GM19468 (cell line): ENCODE measurements around the gene KLHDC4.
A peak's percentile ranks its signal among the peaks of the same experiment; 100 is the strongest.

Experiments used
- ATAC-seq: cut with Tn5 transposase; IDR thresholded peaks from one replicate; pipeline ENCODE4 v1.9.1; 2021; ENCODE audit warnings: mild to moderate bottlenecking, moderate library complexity, moderate number of reproducible peaks; ENCODE audit not compliant: unreplicated experiment; ENCODE audit errors: extremely low read depth

The KLHDC4 gene

DNA sequence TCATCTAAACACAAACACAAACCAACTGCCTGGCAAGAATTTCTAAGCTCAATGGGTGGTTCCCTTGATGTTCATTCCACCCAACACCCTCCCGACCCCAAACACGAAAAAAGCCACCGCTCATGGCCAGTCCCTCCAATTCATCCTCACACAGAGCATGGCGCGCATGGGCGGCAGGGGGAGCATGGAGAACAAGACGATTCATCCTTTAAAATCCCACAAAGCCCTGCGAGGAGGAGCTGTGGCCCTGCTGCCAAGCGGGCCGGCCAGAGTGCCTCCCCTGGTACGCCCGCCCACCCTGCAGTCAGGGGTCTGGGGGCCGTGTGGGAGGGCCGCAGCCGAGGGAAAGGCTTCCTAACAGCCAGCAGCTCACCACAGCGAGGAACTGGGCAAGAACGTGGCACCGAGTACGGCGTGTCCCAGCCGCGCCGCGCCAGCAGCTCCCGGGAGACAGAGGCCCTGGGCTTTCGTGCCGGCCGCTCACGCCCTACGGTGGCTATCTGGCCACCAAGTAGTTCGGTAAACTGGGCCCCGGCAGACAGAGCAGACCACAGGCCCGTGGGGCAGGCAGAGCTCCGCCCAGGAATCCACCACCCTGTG, 60.9 kb downstream of the KLHDC4 start:
- ATAC-seq = no peak

DNA sequence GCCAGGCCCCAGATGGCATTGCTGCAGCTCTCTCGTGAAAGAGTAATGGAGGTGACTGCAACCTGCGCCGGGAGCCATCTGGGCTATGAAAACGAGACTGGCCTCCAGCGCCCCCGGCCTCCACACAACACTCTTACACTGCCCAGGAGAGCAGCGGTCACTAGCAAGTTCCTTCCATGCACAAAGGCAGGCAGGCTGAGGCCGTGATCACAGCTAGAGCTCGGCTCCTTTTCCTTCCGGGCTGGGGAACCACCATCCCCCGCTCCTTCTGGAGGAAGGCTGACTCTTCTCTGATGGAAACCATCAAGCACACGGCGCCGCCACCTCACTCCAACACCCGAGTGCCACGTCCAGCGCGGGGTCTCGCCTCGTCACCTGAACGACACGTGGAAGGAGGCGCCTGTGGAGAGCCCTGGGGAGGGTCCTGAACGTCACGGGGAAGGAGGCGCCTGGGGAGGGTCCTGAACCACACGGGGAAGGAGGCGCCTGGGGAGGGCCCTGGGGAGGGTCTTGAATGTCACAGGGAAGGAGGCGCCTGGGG, 61.9 kb downstream of the KLHDC4 start:
- no peak for ATAC-seq

DNA sequence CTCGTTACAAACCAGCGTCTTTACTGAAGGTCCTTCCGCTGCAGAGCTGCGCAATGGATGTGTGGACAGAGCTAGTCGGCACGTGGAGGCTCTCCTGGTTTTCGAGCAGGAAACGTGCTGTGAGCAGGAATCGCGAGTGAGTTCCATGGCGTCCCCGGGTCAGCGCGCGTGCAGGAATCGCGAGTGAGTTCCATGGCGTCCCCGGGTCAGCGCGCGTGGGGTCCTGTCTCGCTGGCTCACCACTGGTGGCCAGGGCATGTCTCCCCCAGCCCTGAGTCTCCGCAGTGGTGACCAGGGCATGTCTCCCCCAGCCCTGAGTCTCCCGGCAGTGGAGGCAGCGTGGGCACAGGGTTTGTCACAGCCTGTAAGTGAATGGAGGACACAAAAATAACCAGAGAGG, 62.7 kb downstream of the KLHDC4 start:
- no peak for ATAC-seq

DNA sequence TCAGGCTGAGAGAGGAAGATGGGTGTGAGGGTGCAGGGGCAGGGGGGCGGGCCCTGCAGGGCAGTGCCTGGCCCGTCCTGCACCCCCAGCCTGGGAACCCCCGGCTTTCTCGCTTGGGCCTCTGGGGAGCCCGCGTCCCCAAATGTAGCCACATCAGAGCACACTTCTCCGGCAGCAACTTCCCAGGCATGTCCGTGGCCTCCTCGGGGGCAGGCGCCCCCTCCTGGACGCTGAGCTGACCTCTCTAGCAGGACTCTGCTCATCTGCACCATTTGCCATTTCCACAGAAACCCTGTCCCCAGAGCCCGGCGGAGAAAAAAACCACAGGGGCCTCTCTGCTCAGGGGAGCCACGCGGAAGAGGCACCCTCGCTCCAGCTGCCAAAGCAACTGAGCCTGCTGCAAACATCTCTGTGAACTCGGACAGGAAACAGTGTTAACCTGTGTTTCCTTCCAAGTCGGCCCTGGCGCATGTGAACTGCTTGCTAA, 63.4 kb downstream of the KLHDC4 start:
- peak; percentile 40 for ATAC-seq

DNA sequence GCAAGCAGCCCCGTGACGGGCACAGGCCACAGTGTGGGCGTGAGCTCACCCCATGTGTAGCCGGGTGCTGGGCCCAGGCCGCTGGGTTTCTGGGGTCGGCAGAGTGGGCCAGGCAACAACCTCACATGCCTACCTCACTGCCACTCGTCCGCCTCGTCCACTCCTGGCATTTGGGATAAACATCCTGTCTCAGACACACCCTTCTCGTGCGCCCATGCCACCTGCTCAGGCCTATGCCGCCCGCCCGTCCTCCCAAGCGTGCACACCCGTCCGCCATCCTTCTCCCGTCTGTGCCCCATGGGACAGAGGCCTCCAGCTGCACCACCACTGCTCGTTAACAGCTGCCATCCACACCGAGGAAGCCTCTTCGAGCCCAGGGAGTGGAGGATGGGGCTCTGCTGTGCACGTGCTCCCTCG, 64.3 kb downstream of the KLHDC4 start:
- no peak for ATAC-seq

DNA sequence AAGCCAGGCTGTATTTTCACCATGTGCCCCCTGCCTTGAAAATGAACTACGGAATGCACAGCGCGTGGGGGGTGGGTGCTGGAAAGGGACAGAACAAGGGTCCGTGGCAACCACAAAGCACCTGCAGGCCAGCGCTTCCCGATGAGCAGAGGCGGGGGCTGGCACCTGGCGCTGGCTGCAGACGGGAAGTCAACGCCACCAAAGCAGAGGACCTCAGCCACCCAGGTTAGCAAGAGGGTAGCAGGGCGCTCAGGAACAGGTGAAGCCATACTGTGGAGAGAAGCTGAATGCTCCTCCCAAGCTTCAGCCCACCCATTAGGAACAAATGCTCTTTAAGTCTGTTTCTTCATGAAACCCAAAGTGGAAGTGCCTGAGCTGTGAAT, 64.7 kb downstream of the KLHDC4 start:
- ATAC-seq = no peak

DNA sequence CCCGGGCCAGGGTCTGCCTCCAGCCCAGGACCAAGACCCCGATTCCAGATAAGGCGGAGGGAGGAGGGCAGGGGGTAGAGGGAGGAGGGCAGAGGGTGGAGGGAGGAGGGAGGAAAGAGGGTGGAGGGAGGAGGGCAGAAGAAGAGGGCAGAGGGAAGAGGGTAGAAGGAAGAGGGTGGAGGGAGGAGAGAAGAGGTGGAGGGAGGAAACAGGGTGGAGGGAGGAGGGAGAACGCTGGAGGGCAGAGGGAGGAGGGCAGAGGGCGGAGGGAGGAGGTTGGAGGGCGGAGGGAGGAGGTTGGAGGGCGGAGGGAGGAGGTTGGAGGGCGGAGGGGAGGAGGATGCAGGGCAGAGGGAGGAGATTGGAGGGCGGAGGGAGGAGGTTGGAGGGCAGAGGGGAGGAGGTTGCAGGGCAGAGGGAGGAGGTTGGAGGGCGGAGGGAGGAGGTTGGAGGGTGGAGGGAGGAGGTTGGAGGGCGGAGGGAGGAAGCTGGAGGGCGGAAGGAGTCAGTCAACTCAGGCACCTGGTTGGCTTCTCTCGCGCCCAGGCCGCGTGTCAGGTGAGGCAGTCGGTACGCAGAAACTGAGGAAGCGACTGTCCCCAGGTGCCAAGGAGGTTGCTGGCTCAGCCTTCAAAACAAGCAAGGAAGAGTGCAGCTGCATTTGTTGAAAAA, 65.2 kb downstream of the KLHDC4 start:
- ATAC-seq = no peak

DNA sequence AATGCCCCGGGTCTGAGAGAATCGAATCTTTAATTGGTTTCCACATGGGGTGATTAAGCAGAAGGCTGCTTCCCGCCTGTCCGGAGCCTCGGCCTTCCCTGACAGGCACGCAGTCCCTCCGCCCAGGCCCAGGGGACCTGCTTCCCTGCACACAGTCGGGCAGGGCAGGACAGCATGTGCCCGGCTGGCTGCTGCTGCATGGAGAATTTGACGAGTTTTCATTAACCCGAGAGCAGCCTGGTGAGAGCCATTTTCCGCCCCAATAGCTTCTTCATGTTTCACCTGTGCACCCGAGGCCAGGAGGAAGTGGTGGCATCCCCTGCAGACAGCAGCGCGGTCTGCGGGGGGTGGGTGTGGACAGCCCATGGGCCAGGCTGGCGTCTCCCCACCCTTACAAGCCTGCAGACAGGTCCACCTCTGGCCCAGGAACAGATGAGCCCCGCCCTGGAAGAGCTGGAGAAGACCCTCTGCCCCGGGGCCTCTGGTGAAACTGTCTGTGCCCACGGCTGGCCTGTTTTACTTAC, 67.0 kb downstream of the KLHDC4 start:
- no peak for ATAC-seq

DNA sequence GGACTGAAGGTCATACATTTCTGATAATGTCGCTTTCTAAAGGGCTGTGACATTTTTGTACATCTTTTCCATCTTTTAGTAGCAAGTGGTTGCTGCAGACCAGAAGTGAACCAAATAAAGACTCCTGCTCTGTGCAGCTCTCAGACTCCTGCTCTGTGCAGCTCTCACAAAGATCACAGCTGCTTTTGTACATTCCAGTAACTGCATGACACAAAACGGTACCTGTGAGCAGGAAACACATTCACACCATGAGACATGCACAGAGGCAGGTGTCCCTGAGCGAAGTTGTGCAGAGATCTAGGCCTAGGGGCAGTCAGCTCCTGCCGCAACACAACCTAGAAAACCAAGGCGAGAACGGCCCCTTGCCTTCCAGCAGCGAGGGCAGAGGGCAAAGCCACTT, 67.5 kb downstream of the KLHDC4 start:
- ATAC-seq = no peak

DNA sequence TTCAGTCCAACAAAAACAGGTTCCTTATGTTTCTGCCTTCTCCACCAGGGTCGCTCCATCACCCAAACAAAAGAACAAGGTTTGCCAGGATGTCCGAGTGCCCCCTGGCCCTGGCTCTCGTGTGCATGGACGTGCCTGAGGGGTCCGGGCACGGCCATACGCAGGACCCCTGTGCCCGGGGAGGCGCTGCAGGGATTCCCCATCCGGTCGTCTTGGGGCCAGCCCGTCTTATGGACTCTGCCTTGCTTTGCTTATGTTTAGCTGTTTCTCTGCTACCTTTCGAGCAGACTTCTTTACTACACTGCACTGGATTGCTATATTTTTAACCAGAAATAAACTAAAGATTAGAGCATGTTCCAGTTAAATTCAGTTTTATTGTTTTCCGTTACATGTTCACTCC, 68.0 kb downstream of the KLHDC4 start:
- ATAC-seq = no peak

DNA sequence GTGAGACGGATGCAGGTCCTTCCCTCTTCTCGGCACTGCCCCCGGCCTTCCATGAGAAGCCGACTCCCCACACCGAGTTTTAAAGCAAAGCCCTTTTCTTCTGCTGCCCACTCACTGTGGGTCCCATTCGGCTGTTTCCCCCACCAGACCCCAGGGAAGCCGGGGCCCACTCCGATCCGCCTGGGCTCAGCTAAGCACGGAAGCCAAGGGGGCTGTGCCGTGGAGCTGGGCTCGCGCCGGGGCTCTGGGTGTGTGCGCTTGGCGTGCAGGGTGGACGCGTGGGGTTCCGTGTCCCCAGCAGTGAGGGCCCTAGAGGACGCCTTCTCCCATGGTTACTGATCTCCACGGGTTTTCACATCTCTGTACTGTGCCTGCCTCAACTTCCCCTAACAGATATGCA, 68.5 kb downstream of the KLHDC4 start:
- ATAC-seq = no peak

DNA sequence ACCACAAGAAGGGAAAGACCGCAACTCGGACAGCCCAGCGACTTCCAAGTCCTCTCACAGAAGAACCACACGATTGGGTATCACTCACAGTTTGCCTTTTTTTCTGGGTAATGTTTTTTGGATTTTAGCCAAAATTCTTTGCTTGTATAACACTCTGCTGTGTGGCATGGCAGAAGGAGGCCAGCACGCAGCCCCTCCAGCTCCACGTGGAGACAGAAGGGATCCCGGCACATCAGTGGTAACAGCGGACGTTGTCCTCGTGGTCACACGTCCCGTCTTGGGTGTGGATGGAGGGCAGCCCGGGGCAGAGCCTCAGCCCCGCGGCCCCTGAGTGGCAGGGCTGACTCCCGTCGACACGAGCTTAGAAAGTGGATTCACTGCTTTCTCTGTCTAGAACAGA, 69.1 kb downstream of the KLHDC4 start:
- ATAC-seq = no peak

DNA sequence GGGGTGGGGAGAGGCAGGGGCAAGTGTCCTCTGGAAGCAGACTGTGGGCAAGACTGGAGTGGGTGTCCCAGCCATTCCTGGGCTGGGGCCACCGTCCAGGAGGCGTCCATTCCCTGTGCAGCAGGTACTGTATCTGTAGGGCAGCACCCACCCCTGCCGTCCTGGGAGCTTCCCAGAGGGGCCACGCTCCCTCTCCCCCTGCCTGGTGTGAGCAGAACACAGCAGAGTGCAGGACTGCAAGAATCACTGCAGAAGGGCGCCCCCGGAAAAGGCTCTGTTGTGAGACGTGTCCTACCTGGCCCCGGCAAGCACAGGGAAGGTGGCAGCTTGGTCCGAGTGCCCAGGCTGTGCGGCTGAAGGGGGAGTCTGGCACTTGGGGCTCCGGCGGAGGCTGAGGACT, 70.3 kb downstream of the KLHDC4 start:
- ATAC-seq = no peak

DNA sequence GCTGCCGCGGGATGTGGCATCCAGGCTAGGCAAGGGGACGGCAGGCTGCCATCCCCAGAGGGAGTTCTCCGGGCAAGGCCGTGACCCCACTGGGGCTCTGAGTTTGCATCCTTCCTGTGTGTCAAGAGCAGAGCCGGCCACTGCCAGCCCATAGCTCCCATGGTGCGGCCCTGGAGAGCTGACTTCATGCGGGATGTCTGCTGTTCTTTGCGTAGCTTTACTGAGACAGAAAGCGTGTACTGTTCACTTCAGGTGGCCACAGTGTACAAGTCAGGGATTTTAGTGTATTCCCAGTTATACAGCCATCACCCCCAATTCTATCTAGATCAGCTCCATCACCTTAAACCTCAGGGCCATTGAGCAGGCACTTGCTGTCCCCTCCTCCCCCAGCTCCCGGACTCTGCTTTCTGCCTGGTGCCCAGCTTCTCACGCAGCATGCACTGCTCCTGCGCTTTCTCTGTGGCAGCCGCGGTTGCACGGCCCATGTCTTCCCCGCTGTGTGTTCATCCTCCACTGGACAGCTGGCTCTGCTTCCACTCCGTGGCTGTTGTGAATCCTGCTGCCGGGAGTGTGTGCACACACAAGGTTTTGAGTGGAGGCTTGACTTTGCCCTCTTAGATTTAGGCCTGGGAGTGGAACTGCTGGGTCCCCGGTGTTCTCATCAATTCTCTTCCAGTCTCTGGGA, 71.2 kb downstream of the KLHDC4 start:
- ATAC-seq = no peak

DNA sequence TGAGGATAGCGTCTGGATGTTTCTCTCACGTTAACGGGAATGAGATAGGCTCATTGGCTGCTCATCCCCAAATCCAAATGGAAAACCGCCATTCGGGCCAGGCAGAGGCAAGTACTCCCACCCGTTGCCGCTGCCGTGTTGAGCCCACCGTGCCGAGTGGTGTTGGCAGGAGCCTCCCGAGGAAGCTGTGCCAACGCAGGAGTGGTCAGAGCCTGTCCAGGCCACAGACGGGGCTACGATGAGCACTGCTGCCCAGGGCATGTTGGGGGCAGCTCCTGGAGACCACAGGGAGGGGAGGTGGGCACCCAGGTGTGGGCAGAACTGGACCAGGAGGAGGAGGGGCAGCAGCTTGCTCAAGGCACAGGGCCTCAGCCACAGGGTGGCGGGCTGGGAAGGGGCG, 72.0 kb downstream of the KLHDC4 start:
- no peak for ATAC-seq

DNA sequence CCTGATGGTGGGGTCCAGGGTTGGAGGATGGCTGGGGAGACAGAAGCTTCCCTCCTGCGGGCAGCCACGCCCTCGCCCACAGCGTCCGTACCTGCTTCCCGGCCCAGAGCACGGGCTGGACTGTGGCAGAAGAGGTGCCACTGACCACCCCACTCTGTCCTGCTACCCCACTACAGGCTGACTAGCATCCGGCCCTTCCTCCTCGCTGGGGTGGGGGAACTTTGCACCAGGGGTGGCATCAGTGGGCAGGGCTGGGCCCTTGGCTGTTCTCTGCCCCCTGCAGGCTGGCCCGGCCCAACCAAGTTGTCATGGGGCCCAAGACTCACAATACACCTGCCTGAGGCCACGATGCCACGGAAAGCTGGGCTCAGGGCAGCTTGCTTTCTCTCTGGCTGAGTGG, 73.0 kb downstream of the KLHDC4 start:
- no peak for ATAC-seq

DNA sequence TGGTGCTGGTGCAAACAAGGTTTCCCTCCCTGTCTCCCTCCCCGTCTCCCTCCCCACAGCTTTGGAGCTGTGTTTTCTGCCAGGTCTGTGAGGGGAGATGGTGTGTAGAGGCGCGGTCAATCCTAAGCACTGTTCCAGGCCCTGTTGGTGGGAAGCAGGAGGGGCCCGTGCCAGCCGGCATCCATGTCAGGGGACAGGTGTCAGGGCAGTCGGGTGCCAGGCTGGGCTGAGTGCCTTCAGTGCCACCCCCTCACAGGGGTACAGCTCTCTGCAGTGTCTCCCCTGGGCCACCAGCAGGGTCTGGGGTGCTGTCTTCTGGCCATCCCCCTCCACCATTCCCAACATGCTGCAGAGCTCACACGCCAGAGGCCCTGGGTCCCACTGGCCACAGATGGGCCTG, 73.6 kb downstream of the KLHDC4 start:
- ATAC-seq = no peak

DNA sequence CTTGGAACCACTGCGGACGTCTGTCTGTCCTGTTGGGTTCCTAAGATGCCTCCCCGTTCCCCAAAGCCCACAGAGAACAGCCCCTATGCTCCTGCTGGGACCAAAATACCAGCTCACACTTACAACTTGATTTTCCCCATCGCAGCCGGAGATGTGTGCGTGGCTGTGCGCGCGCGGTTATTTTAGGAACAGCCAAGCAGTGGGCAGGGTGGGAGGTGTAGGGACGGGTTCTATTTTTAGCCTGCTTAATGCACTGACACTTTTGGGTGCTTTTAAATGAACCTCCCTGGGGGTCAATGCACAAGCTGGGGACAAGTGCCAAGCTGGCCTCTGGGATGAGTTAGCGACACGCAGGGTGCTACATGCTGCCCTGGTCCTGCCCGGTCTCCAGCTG, 74.1 kb downstream of the KLHDC4 start:
- no peak for ATAC-seq

DNA sequence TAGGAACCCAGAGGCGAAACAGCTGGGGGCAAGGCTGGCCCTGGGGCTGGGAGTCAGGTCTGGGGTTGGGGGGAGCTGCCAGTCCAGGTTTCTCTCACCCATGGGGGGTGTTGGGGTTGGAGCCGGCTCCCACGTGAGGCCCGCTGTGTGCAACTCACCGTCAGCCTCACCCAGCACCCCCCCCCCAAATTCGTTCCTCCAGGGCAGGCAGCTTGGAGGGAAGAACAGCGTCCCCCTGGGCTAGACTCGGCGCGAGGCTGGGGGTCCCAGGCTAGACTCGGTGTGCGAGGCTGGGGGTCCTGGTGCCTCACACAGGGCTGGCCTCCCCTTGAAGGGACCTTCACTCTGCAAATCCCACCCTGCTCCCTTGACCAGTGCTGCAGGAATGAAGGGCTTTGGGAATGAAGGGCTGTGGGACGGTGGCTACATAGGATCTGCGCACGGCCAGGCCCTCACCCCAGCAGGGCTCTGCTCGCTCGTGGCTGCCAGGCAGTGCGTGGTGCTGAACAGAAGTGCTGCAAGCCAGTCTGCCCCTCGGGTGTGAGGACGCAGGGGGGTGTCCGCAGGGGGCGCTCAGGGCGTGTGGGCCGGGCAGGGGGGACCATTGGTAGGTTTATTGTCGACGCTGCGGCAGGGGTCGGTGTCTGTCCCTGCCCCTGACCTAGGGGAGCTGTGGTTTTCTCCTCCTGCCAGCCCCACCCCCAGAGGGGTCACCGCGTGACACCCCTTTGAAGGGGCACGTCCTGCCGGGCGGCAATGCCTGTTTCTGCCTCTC, 74.7 kb downstream of the KLHDC4 start:
- ATAC-seq = no peak

DNA sequence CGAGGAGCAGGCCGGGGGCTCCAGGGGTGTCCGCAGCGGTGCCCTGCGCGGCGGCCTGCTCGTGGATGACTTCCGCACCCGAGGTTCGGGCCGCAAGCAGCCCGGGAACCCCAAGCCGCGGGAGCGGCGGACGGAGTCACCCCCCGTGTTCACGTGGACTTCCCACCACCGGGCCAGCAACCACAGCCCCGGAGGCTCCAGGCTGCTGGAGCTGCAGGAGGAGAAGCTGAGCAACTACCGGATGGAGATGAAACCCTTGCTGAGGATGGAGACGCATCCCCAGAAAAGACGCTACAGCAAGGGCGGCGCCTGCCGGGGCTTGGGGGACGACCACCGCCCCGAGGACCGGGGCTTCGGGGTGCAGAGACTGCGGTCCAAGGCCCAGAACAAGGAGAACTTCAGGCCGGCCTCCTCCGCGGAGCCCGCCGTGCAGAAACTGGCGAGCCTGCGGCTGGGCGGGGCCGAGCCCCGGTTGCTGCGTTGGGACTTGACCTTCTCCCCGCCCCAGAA, 75.8 kb downstream of the KLHDC4 start:
- no peak for ATAC-seq
